CD4-positive, alpha-beta T cell (primary cell): Measurements from ENCODE around the gene TENM4. TPM values are rescaled to one million over a fixed set of nuclear protein-coding genes. Genes with fewer than 3 reads are reported as not detected.

Source experiments
- ATAC-seq: fragments of 200-7000 bp; cut with Tn5 transposase; one replicate; pipeline ENCODE4 v1.10.0; 2022; ENCODE audit warnings: mild to moderate bottlenecking; ENCODE audit not compliant: poor library complexity
- CTCF ChIA-PET: fragments of 350-600 bp; sonication (Branson Sonifier 250); formaldehyde crosslinking; loops from one replicate; lab custom pipeline; 2021; ENCODE audit warnings: antibody characterized with exemption, inconsistent platforms; lab: Charles Lee
- POLR2A ChIA-PET: fragments of 350-600 bp; sonication (Branson Sonifier 250); formaldehyde crosslinking; loops from one replicate; lab custom pipeline; 2021; ENCODE audit warnings: antibody characterized with exemption, inconsistent platforms; lab: Charles Lee
- DNase-seq, 14 experiments: peaks; one replicate each; pipeline ENCODE4 v3.0.0-alpha.2; 2013 to 2020; ENCODE audit warnings: mixed read lengths in 2 of 14
- H3K27ac ChIP-seq, 2 donors: one replicate each; pipeline versions ENCODE4 v1.5.1 to v1.7.0; 2013; ENCODE audit warnings: low read length in 2 of 2, low read depth in 1 of 2, mild to moderate bottlenecking in 1 of 2
- H3K27me3 ChIP-seq, 2 experiments: 1 replicate in 1 of 2; 2 replicates in 1 of 2; pipeline versions ENCODE4 v1.6.1 to v1.7.0; 2013; ENCODE audit warnings: low read length in 2 of 2, control low read depth in 1 of 2, mild to moderate bottlenecking in 1 of 2, moderate library complexity in 1 of 2; ENCODE audit not compliant: insufficient read depth in 2 of 2, control insufficient read depth in 1 of 2
- H3K36me3 ChIP-seq: one replicate; pipeline ENCODE4 v1.6.1; 2013; ENCODE audit warnings: low read length, control low read depth; ENCODE audit not compliant: insufficient read depth
- H3K4me1 ChIP-seq: one replicate; pipeline ENCODE4 v1.6.1; 2013; ENCODE audit warnings: low read length, control low read depth; ENCODE audit not compliant: insufficient read depth
- H3K4me3 ChIP-seq: one replicate; pipeline ENCODE4 v1.5.1; 2013; ENCODE audit warnings: mild to moderate bottlenecking, low read length, moderate library complexity
- H3K9me3 ChIP-seq, 2 experiments: 1 replicate in 1 of 2; 2 replicates in 1 of 2; pipeline versions ENCODE4 v1.6.1 to v1.7.0; 2013; ENCODE audit warnings: low read length in 2 of 2, mild to moderate bottlenecking in 2 of 2, control low read depth in 1 of 2, moderate library complexity in 1 of 2; ENCODE audit not compliant: control insufficient read depth in 1 of 2, insufficient read depth in 1 of 2
- H3K27ac Mint-ChIP-seq: one replicate; pipeline ENCODE4 v1.8.0; 2020; ENCODE audit warnings: mixed read lengths
- H3K27me3 Mint-ChIP-seq: one replicate; pipeline ENCODE4 v1.8.0; 2021; ENCODE audit warnings: mixed read lengths
- H3K36me3 Mint-ChIP-seq: one replicate; pipeline ENCODE4 v1.8.0; 2021; ENCODE audit warnings: low read depth, mixed read lengths
- H3K4me1 Mint-ChIP-seq: one replicate; pipeline ENCODE4 v1.8.0; 2021; ENCODE audit warnings: low read depth, mixed read lengths
- H3K4me3 Mint-ChIP-seq: one replicate; pipeline ENCODE4 v1.8.0; 2020; ENCODE audit warnings: mild to moderate bottlenecking, mixed read lengths
- H3K9me3 Mint-ChIP-seq: one replicate; pipeline ENCODE4 v1.8.0; 2020; ENCODE audit warnings: mixed read lengths
- CTCF ChIP-seq: fragments of 200-600 bp; IDR thresholded peaks from one replicate; pipeline ENCODE4 v1.8.0; 2022; ENCODE audit warnings: antibody characterized with exemption, mild to moderate bottlenecking
- intact Hi-C, 2 experiments: fragments of 100-400 bp; cut with DNase I in 1 of 2; cut with micrococcal nuclease in 1 of 2; formaldehyde crosslinking; loops; one replicate each; pipeline versions ENCODE4 v1.15.1 to v1.9.0; 2023 to 2025; cut with DNase I, micrococcal nuclease
- total RNA-seq, 174 experiments: library from RNA in 2 of 174; stranded (reverse) in 2 of 174; gene quantifications; one replicate each; pipeline ENCODE4 v1.2.3 and lab custom pipeline; 2021 to 2026

Gene TENM4
- total RNA-seq, 2 experiments from 2014 or later: 0.22 to 0.31 TPM

- ATAC-seq (no peak), DNase-seq (no peak)
- Histone ChIP-seq H3K27me3 (peaks cover 0 to 6% of the 10 kb centered on the region in 2 experiments), H3K36me3 (no peaks in the 10 kb centered on the region), H3K4me1 (no peaks in the 10 kb centered on the region), H3K27ac (no peak overlapping the region), H3K4me3 (no peak overlapping the region), H3K9me3 (no peaks in the 10 kb centered on the region)
- no peaks in the 10 kb centered on the region for H3K36me3 Mint-ChIP-seq
- TF ChIP-seq CTCF: no peak
- POLR2A ChIA-PET: no interaction called here
- peaks cover 7% of the 10 kb centered on the region for H3K27me3 Mint-ChIP-seq
- no peaks in the 10 kb centered on the region for H3K4me1 Mint-ChIP-seq
- intact Hi-C loops: no loop called here
- CTCF ChIA-PET: no interaction called here
- no peak overlapping the region for H3K4me3 Mint-ChIP-seq
- H3K9me3 Mint-ChIP-seq: no peaks in the 10 kb centered on the region
- no peak overlapping the region for H3K27ac Mint-ChIP-seq
Measured at GRCh38 chr11:78973876-78974275, 467.0 kb downstream of the TENM4 start.

GRCh38 chr11:78972590-78972989 is 468.2 kb downstream of the TENM4 start:
- H3K9me3 Mint-ChIP-seq: no peaks in the 10 kb centered on the region
- CTCF ChIA-PET: no interaction called here
- no peaks in the 10 kb centered on the region for H3K4me1 Mint-ChIP-seq
- H3K4me3 ChIP-seq: no peak overlapping the region
- no peaks in the 10 kb centered on the region for H3K36me3 ChIP-seq
- no peaks in the 10 kb centered on the region for H3K36me3 Mint-ChIP-seq
- TF ChIP-seq CTCF: no peak
- intact Hi-C loops: no loop called here
- no peaks in the 10 kb centered on the region for H3K9me3 ChIP-seq
- H3K4me3 Mint-ChIP-seq: no peak overlapping the region
- ATAC-seq (no peak), DNase-seq (no peak)
- POLR2A ChIA-PET: no interaction called here
- no peak overlapping the region for H3K27ac Mint-ChIP-seq
- peaks cover 14% of the 10 kb centered on the region for H3K27me3 Mint-ChIP-seq
- H3K27me3 ChIP-seq: peaks cover 0 to 6% of the 10 kb centered on the region in 2 experiments
- H3K4me1 ChIP-seq: no peaks in the 10 kb centered on the region
- H3K27ac ChIP-seq: no peak overlapping the region

GRCh38 chr11:78972177-78972576 is 468.7 kb downstream of the TENM4 start:
- Histone ChIP-seq H3K4me3 (no peak overlapping the region), H3K9me3 (no peaks in the 10 kb centered on the region), H3K4me1 (no peaks in the 10 kb centered on the region), H3K27me3 (peaks cover 2 to 6% of the 10 kb centered on the region in 2 experiments), H3K36me3 (no peaks in the 10 kb centered on the region), H3K27ac (no peak overlapping the region)
- Mint-ChIP-seq H3K4me1 (no peaks in the 10 kb centered on the region), H3K4me3 (no peak overlapping the region), H3K9me3 (no peaks in the 10 kb centered on the region), H3K27me3 (peaks cover 17% of the 10 kb centered on the region), H3K27ac (no peak overlapping the region), H3K36me3 (no peaks in the 10 kb centered on the region)
- intact Hi-C loops: no loop called here
- no peak for TF ChIP-seq CTCF
- DNase-seq (no peak), ATAC-seq (no peak)
- POLR2A ChIA-PET: no interaction called here
- CTCF ChIA-PET: no interaction called here
